IPS-18c (cell line): Measurements from ENCODE around the gene RHOJ.

ENCODE experiments used
- H3K4me3 ChIP-seq: 2 replicates; pipeline ENCODE4 v1.7.0; 2013; ENCODE audit warnings: low read depth, mild to moderate bottlenecking, low read length, moderate library complexity; ENCODE audit not compliant: insufficient read depth
- H3K9me3 ChIP-seq: one replicate; pipeline ENCODE4 v1.6.1; 2013; ENCODE audit warnings: mild to moderate bottlenecking, low read length, moderate library complexity; ENCODE audit not compliant: control insufficient read depth, insufficient read depth

RHOJ gene

GRCh38 chr14:63200767-63201166, 3.5 kb upstream of the RHOJ start:
- Histone ChIP-seq H3K4me3 (no peak overlapping the region), H3K9me3 (no peaks in the 10 kb centered on the region)

- Histone ChIP-seq H3K4me3 (no peak overlapping the region), H3K9me3 (no peaks in the 10 kb centered on the region)
These were observed 1.2 kb upstream of the RHOJ start for GRCh38 chr14:63203015-63203414.

GRCh38 chr14:63203618-63204406, 431 bp upstream of the RHOJ start:
- no peak overlapping the region; the same call in 1 of the 2 replicates for H3K4me3 ChIP-seq
- H3K9me3 ChIP-seq: no peaks in the 10 kb centered on the region

- Histone ChIP-seq H3K4me3 (no peak overlapping the region), H3K9me3 (no peaks in the 10 kb centered on the region)
These were observed 867 bp downstream of the RHOJ start for GRCh38 chr14:63205044-63205575.

GRCh38 chr14:63205866-63206265, 1.6 kb downstream of the RHOJ start:
- no peaks in the 10 kb centered on the region for H3K9me3 ChIP-seq
- no peak overlapping the region for H3K4me3 ChIP-seq

- Histone ChIP-seq H3K4me3 (no peak overlapping the region), H3K9me3 (no peaks in the 10 kb centered on the region)
These were observed 4.9 kb downstream of the RHOJ start for GRCh38 chr14:63209160-63209559.

GRCh38 chr14:63210812-63211211, 6.6 kb downstream of the RHOJ start:
- H3K4me3 ChIP-seq: no peak overlapping the region
- no peaks in the 10 kb centered on the region for H3K9me3 ChIP-seq

GRCh38 chr14:63212209-63212608, 8.0 kb downstream of the RHOJ start:
- no peak overlapping the region for H3K4me3 ChIP-seq
- H3K9me3 ChIP-seq: no peaks in the 10 kb centered on the region

GRCh38 chr14:63212776-63213500, 8.7 kb downstream of the RHOJ start:
- Histone ChIP-seq H3K9me3 (no peaks in the 10 kb centered on the region), H3K4me3 (no peak overlapping the region)

- Histone ChIP-seq H3K9me3 (no peaks in the 10 kb centered on the region), H3K4me3 (no peak overlapping the region)
These were observed 10.4 kb downstream of the RHOJ start for GRCh38 chr14:63214417-63215196.

GRCh38 chr14:63220526-63220925, 16.3 kb downstream of the RHOJ start:
- no peaks in the 10 kb centered on the region for H3K9me3 ChIP-seq

GRCh38 chr14:63223596-63223995, 19.4 kb downstream of the RHOJ start:
- H3K4me3 ChIP-seq: no peak overlapping the region
- H3K9me3 ChIP-seq: no peaks in the 10 kb centered on the region

More at GRCh38 chr14:63220526-63220925, 16.3 kb downstream of the RHOJ start:
- no peak overlapping the region for H3K4me3 ChIP-seq

- H3K4me3 ChIP-seq: no peak overlapping the region
- H3K9me3 ChIP-seq: no peaks in the 10 kb centered on the region
These were observed 20.0 kb downstream of the RHOJ start for GRCh38 chr14:63224196-63224595.

- Histone ChIP-seq H3K9me3 (no peaks in the 10 kb centered on the region), H3K4me3 (no peak overlapping the region)
These were observed 24.0 kb downstream of the RHOJ start for GRCh38 chr14:63228217-63228616.

GRCh38 chr14:63229330-63230059, 25.3 kb downstream of the RHOJ start:
- no peaks in the 10 kb centered on the region for H3K9me3 ChIP-seq
- H3K4me3 ChIP-seq: no peak overlapping the region

- no peaks in the 10 kb centered on the region for H3K9me3 ChIP-seq
- no peak overlapping the region for H3K4me3 ChIP-seq
These were observed 27.5 kb downstream of the RHOJ start for GRCh38 chr14:63231766-63232165.

- Histone ChIP-seq H3K9me3 (no peaks in the 10 kb centered on the region), H3K4me3 (no peak overlapping the region)
These were observed 33.5 kb downstream of the RHOJ start for GRCh38 chr14:63237791-63238190.
